Daoy (cell line): Measurements from ENCODE around the gene RPRD2. TPM values are rescaled to one million over a fixed set of nuclear protein-coding genes. Genes with fewer than 3 reads are reported as not detected.
"Not testable (repeated sequence)": the region's sequence is repeated elsewhere in the genome, so short reads cannot be mapped to it uniquely, and the experiment has no call there.

ENCODE experiments used
- DNase-seq: peaks from one replicate; pipeline ENCODE4 v3.0.0-alpha.2; 2015; ENCODE audit warnings: low read depth
- total RNA-seq: library from RNA; depleted of rRNA; stranded (reverse); fragments of >200 nt; shearing (Covaris generic); gene quantifications from 2 replicates; pipeline ENCODE4 v1.2.3, GENCODE V29; 2014

The RPRD2 gene
- total RNA-seq, 1 experiment from 2014 or later: 8.5 TPM

DNA sequence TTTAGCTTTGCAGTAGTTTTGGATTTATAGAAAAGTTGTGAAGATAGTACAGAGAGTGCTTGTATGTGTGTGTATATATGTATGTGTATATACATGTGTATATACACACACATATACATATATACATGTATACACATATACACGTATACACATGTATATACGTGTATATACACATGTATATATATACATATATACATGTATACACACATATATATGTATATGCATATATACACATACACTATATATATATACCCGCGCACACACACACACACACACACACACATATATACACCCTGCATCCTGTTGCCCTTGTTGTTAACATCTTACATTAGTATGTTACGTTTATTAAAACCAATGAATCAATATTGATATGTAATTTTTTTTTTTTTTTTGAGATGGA, 24.3 kb downstream of the RPRD2 start:
- no peak for DNase-seq

DNA sequence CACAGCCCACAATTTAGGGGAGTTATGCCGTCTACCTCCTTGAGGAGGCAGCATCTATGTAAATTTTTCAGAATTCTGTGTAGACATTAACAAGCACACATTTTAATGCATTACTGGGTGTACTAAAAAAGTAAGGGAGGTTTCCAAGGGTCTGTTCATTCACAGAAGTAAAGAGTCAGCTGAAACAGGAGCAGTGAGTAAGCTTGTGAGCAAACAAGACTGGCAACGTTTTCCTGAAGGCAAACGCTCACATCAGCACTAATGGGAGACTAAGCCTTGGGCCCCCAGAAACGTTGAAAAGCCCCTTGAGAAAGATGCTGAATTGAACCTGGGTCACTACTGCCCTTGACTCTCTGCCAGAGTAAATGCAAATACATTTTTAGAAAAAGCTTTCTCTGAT, 25.7 kb downstream of the RPRD2 start:
- DNase-seq: no peak

DNA sequence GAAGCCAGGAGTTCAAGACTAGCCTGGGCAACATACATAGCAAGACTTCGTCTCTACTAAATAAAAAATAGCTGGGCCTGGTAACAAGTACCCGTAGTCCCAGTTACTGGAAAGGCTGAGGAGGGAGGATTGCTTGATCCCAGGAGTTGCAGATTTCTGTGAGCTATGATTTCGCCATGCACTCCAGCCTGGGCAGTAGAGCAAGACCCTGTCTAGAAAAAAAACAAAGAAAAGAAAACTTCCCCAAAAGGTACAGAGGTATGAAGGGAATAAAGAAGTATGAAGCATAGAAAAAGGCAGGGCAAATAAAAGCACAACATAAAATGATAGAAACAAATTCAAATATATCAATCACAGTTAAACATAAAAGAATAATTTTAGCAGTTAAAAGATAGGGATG, 28.7 kb downstream of the RPRD2 start:
- DNase-seq: no peak

DNA sequence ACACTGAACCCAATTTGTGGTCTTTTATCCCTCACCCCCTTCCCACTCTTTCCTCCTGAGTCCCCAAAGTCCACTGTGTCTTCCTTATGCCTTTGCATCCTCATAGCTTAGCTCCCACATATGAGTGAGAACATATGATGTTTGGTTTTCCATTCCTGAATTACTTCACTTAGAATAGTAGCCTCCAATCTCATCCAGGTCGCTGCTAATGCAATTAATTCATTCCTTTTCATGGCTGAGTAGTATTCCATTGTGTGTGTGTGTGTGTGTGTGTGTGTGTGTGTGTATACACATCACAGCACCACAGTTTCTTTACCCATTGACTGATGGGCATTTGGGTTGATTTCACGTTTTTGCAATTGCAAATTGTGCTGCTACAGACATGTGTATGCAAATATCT, 31.2 kb downstream of the RPRD2 start:
- DNase-seq: not testable (repeated sequence)

DNA sequence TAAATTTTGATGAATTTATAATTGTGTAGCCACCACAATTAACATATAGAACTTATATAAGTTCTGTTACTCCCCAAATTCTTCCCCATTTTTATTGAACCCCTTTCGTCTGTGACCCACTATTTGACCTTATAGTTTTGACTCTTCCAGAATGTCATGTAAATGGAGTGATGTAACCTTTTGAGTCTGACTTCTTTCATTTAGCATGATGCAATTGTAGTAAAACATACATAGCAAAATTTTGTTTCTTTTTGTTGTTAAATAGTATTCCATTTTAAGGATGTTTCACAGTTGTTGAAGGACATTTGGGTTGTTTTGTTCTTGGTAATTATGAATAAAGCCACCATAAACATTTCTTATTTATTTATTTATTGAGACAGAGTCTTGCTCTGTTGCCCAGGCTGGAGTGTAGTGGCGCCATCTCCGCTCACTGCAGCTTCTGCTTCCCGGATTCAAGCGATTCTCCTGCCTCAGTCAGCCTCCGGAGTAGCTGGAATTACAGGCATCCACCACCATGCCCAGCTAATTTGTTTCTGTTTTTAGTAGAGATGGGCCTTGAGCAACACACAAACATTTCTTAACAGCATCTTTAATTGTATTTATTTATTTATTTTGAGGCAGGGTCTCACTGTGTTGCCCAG, 33.6 kb downstream of the RPRD2 start:
- no peak for DNase-seq

DNA sequence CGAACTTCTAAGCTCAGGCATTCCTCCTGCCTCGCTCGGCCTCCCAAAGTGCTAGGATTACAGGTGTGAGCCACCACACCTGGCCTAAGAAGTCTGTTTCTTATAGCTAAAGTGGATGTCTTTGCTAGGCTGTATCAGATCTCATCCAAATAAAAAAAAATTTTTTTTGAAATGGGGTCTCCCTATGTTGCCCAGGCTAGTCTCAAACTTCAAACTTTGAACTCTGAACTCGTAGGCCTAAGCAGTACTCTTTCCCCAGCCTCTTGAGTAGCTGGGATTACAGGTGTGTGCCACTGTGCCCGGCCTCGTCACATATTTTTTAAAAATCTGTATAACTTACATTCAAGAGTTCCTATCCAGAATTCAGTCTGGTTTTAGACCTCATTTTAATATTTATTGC, 40.5 kb downstream of the RPRD2 start:
- DNase-seq: no peak

DNA sequence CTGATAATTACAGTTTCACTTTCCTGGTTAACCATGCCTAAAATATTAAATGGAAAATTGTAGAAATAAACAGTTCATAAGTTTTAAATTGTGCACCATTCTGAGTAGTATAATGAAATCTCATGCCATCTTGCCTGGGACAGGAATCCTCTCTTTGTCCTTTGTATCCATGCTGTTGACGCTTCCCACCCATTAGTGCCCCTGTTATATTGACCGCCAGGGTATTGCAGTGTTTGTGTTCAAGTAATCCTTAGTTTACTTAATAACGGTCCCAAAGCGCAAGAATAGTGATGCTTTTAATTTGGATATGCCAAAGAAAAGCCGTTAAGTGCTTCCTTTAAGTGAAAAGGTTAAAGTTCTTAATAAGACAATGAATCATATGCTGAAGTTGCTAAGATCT, 41.7 kb downstream of the RPRD2 start:
- DNase-seq: no peak

DNA sequence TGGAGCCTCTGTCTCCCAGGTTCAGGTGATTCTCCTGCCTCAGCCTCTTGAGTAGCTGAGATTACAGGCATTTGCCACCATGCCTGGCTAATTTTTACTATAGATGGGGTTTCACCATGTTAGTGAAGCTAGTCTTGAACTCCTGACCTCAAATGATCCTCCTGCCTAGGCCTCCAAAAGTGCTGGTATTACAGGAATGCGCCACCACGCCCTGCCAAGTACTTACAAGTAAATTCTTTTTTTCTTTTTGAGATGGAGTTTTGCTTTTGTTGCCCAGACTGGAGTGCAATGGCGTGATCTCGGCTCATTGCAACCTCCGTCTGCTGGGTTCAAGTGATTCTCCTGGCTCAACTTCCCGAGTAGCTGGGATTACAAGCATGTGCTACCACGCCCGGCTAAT, 42.5 kb downstream of the RPRD2 start:
- DNase-seq: no peak

DNA sequence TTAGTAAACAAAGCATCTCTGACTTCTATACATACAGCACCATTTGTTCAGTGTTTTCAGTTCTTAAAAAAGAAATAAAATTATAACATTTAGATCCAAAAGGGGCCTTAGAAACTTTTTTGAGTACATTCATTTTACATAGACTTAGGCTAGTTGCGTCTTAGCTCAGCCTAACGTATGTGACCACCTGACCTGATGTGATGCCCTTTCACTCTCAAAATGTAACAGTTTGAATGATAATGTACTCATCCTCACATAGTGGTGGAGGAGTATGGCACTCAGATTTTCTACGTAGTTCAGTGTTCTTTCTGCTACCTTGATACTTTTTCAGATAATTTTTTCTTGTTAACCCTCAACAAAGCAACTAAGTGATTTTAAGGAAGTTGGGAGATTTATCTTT, 43.4 kb downstream of the RPRD2 start:
- DNase-seq: no peak

DNA sequence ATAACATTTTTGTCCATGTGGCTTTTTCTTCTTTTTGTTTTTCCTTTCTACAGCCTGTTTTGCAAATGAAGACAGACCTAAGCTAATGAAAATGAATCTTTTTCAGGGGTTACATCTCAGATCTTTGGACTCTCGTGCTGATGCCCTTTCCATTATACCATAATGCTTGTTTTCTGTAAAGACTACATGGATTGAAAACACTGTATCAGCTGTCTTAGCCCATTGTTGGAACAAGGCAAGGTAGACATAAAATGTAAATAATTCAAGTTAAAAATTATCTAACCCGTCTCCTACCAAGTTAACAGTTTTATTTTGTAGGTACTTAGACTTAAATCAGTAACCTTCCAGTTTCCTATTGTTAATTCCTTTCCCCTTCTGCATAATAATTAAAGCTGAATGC, 44.9 kb downstream of the RPRD2 start:
- no peak for DNase-seq

DNA sequence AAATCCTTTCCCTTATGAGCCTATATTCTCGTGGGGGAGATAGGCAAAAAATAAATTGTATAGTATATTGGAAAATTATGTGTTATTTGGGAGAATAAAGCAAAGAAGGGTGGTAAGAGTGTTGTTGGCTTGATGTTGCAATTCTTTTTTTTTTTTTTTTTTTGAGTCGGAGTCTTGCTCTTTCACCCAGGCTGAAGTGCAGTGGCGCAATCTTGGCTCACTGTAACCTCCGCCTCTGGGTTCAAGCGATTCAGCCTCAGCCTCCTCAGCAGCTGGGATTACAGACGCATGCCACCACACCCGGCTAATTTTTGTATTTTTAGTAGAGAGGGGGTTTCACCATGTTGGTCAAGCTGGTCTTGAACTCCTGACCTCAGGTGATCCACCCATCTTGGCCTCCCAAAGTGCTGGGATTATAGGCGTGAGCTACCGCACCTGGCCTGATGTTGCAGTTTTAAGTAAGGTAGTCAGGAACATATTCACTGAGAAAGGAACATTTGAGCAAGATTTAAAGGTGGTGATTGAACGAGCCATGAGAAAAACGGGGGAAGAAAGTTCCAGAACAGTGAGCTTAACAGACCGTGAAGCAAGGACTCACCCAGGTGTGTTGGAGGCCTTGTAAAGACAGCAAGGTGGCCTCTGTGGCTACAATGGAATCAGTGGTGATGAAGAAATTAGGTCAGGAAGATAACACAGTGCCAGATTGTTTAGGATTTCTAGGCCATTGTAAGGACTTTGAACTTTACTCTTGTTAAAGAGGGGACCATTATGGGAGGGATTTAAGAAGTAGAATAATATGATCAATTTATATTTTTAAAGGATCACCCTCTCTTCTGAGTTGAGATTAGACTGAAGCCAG, 45.8 kb downstream of the RPRD2 start:
- DNase-seq: no peak

DNA sequence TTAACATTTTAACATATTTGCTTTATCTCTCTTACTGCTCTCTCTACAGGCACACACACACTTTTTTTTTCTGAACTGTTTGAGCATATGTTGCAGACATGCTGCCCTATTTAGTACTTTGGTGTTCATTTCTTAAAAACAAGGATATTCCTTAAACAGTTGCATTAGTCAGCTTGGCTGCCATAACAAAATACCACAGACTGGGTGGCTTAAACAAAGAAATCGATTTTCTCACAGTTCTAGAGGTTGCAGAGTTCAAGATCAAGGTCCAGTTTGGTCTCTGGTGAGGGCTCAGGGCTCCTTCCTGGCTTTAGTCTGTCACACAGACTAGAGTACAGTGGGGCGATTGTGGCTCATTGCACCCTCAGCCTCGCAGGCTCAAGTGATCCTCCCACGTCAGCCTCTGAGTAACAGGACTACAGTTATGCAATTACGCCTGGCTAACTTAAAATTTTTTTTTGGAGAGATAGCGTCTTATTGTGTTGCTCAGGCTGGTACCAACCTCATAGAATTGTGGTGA, 46.7 kb downstream of the RPRD2 start:
- DNase-seq: peak; percentile 15

DNA sequence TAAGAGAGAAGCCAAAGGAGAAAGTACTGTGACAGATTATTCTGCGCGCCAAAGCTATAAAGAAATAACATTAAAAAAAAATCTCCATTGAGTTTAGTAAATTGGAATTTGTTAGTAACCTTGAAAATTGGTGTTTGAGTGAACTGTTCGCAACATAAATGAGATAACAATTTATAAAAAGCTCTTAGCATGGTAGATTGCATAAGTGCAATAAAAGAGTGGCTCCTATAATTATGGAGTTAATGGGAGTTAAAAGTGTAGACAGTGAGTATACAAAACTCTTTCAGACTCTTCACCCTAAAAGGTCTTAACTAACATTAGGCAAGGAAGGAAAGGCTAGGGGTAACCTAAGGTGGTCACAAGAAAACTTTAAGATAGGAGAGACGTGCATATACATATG, 50.6 kb downstream of the RPRD2 start:
- no peak for DNase-seq

DNA sequence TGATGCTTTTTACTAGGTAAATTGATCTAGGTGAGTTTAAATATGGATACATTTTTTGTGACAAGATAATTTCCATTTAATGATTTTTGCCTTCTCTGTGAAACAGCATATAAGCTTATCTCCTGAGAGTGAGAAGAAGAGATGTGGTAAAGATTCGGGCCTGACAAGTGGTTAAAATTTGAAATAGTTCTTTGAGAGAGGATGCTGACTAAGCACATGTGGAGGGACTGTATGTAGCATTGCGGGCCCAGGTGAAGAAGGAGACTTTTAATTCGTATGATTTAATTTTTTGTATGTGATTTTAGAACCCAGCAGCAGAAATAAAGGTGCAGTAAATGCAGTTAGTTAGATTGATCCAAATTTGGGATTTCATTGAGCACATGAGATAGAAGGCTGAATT, 51.9 kb downstream of the RPRD2 start:
- no peak for DNase-seq

DNA sequence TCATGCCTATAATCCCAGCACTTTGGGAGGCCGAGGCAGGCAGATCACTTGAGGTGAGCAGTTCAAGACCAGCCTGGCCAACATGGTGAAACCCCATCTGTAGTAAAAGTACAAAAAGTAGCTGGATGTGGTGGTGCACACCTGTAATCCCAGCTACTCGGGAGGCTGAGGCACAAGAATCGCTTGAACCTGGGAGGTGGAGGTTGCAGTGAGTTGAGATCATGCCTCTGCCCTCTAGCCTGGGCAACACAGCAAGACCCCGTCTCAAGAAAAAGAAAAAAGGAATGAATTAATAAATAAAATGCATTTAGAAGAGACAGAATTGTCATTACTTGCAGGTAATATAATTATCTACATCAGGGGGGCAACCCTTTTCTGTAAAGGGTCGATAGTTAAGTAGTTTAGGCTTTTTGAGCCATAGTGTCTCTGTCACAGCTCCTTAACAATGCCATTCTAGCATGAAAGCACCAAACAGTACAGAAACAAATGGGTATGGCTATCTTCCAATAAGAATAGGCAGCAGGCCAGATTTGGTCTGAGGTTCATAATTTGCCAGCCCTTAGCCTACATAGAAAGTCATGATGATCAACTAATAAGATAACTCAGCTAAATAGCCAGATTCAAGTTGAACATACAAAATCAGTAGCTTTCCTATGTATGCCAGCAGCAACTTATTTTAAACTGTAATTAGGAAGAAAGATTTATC, 56.8 kb downstream of the RPRD2 start:
- DNase-seq: no peak

DNA sequence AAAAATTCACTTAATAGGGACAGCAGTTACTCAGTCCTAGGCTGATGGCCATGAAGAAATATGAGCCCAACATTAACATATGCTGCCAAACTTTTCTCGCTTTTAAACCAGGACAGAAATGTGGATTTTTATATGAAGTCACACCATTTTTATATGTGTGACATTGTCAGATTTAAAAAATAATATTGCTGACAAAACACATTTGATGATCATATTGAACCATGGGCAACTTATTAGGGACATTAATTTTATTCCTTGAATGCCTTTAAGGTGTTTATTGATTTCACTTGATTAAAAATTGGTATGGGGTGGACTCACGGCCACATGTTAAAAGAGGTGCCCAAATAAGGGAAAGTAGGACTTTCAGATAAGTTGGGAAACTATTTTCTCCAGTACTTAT, 58.6 kb downstream of the RPRD2 start:
- no peak for DNase-seq

DNA sequence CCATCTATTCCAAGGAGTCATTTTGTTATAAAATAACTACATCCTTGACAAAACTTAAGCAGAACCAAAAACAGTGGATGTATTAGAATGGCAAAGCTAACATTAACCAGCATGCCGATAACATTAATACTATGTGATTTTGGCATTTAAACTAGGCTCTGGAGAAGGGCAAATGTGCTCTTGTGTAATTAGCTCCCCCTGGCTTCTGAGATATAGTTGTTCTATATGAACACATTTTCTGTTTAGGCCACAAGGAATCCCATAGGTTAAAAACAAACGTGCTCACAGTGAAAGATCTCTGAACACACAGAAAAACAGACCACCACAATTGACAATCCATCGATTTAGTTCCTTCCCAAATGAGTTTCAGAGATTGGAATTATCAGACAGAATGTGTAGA, 65.9 kb downstream of the RPRD2 start:
- no peak for DNase-seq

DNA sequence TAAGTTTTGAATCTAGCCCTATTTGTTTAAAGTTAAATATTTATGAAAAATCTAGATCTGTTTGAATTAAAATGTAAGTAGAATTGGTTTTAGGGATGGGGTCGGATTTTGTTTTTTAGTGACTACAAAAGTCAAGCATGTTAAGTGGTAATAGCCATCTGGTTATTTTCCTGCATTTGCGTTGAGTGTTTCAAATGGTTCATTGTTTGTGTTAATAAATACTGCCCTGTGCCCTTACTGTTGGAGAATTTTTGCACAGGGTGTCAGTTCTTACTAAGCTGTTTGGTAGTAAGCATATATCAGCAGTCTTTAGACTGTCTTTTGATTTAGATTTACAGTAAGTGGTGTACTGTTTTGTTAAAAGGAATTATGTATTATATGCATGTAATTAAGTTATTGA, 77.2 kb downstream of the RPRD2 start:
- no peak for DNase-seq

DNA sequence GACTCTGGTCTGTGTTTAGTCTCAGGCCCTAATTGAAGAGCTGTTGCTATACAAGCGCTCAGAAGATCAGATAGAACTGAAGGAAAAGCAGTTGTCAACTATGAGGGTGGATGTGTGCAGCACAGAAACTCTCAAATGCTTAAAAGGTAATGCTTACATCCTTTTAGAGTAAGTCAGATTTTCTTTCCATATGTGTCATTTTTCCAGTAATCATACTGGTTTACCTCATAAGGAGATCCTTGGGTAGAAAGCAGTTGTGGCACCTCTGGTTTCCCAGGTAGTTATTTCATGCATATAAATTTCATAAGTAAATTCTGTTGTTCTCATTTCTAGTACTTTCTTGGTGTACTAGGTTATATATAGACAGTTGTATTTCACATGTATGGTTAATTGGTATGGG, 80.3 kb downstream of the RPRD2 start:
- no peak for DNase-seq

DNA sequence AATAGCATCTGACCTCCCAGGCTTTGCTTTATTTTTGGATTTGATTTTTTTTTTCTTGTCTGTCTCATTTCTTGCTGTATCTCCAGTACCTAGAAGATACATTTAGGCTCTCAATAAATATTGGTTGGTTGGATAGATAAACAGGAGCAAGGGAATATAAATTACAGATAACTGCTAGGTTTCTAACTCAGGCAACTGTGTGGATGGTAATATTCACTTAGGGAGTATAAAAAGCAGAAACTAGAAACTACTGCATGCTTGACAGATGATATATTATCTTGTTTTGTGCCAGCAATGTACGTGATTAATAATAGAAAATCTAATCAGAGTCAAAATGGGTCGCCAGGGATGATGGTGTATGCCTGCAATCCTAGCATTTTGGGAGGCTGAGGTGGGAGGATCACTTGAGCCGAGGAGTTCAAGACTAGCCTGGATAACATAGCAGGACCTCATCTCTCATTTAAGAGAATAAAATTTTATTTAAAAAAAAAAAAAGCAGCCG, 92.2 kb downstream of the RPRD2 start:
- DNase-seq: no peak

DNA sequence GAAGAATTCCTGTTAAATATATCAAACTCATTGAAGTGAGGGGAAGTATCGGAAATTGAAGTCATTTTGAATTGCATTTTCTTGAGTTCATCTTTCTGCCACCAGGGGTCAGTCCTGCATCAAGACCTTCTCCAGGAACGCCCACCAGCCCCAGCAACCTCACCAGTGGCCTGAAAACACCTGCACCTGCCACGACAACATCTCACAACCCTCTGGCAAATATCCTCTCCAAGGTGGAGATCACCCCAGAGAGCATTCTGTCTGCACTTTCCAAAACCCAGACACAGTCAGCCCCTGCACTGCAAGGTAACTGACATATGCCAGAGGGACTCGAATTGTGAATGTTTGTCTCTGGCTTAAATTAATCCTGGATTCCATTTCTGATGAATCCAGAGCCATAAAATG, 100.5 kb downstream of the RPRD2 start:
- peak; percentile 44 for DNase-seq

DNA sequence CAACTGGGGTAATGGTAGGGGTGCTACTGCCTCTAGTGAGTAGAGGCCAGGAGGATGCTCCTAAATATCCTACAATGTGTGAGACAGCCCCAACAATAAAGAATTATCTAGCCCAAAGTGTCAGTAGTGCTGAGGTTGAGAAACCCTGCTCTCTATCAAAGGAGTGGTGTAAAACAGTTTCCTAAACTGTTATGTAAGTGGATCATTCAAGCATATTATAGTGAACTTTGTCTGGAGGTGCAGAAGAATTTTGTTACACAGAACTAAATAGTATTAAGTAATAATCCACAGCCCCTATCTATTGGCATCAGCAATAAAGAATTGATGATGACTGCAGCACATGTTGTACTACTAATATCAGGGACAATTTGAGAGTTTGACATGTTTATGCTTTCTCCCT, 103.0 kb downstream of the RPRD2 start:
- no peak for DNase-seq

DNA sequence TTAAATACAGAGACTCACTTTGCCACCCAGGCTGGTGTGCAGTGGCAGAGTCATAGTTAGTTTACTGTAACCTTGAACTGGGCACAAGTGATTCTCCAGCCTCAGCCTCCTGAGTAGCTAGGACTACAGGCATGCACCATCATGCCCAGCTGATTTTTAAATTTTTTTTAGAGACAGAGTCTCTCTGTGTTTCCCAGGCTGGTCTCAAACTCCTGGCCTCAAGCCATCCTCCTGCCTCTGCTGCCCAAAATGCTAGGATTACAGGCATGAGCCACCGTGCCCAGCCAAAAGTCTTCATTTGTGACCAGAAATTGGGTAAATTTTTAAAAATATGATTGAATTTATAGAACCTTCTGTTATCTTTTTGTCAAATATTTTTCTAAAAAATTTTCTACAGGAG, 105.3 kb downstream of the RPRD2 start:
- no peak for DNase-seq
